Measurements from ENCODE around the gene GFRA1. TPM values are rescaled to one million over a fixed set of nuclear protein-coding genes. Genes with fewer than 3 reads are reported as not detected.

GFRA1 gene
- total RNA-seq, 3 donors from 2014 or later, result 0.03 to 0.11 (median 0.08) TPM

DNA sequence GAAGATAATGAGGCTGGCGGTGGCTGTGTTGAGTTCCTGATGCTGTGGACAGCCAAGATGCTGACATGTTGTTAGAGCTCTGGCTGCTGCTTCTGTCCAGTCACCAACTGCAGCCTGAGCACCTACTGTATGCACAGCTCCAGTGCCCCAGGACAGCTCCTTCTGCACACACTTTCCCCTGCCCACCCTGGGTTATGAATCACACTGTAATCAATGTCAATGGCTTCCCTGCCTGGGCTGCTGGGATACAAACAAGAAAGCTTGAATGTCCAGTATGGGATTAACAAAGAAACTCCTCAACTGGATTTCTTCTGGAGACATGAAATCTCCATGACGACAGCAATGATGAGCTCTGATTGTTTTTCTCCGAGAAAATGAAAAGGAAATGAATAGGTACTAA lies 172.0 kb downstream of the GFRA1 start:
- H3K4me3 Mint-ChIP-seq, result no peak overlapping the region
- H3K4me1 Mint-ChIP-seq (ENCODE audit: low read depth), result no peaks in the 10 kb centered on the region
- ATAC-seq (no peak), DNase-seq (no peak)
- no peaks in the 10 kb centered on the region for H3K27me3 Mint-ChIP-seq (ENCODE audit: low read depth)
- no peaks in the 10 kb centered on the region for H3K9me3 Mint-ChIP-seq
- no peaks in the 10 kb centered on the region for H3K36me3 Mint-ChIP-seq (ENCODE audit: insufficient read depth)

DNA sequence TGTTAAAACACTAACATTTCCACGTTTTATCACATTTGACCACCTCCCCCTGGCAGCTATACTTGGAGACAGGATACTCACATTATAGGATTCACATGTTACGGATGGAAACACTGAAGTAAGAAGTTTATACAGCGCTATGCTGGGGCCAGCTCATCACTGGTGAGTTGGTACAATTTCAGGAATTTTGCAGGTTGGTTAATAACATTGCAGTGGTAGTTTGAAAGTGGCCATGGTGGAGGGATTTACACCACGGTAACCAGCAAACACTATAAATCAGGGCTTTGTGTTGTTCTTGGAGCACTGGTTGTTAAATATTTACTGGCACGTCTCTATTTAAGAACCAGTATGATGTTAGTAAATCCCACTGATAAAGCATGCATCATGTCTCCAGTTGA lies 174.0 kb downstream of the GFRA1 start:
- Mint-ChIP-seq H3K36me3 (ENCODE audit: insufficient read depth) (no peaks in the 10 kb centered on the region), H3K9me3 (no peaks in the 10 kb centered on the region), H3K27me3 (ENCODE audit: low read depth) (no peaks in the 10 kb centered on the region), H3K4me1 (ENCODE audit: low read depth) (no peaks in the 10 kb centered on the region), H3K4me3 (no peak overlapping the region)
- no peak for DNase-seq
- ATAC-seq, result no peak

DNA sequence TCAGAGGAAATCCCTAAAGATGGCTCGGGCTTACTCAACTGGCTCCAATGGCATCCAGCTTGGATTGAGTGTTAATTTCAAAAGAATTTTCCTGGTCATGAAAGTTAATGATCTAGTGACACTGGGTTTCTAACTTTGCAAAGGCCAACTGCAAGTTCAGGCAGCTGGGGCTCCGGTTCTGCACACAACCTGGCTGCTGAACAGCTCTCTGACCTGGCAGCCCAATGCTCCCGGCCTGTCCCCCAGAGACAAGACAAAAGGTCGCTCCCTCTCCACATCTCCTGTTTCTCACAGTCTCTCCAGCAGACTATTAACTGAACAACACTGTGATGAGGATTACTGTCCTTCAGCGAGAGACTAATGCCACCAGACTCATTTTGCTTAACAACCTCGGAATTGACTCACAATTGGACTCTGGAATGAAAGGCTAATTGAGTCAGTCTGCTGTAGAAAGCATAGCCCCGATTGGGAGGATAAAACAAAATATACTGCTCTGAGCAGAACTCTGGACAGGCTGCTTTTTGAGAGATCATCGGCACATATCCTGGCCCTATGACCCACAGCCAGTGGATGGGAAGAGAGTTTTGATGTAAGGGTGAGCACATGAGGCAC lies 174.5 kb downstream of the GFRA1 start:
- no peaks in the 10 kb centered on the region for H3K27me3 Mint-ChIP-seq (ENCODE audit: low read depth)
- no peaks in the 10 kb centered on the region for H3K9me3 Mint-ChIP-seq

DNA sequence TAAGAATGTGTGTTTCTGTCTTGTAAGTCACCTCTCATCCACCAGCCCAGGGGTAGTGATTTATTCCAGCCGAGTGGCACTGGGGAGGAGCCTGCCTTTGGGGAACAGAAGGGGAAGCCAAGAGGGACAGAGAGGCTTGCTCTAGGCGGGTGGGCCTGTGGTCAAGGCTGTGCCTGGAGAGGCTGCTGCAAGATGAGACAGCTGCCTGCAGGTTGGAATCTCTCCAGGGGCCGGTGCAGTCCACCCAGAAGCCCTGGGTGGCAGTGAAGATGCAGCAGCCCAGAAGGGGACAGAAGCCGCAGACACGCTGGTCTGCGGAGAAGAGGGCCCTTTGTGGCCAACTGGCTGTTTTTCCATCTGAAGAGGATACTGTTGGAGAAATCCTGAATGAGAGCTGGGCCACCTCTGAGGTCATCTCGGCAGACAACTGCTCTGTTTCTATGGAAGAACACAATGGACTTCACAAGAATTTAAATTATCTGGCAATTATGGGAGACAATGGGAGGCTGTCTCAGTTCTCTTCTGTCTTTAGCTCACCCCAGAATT lies 175.7 kb downstream of the GFRA1 start:
- H3K27me3 Mint-ChIP-seq (ENCODE audit: low read depth), result no peaks in the 10 kb centered on the region
- H3K9me3 Mint-ChIP-seq, result no peaks in the 10 kb centered on the region
- no peak for ATAC-seq
- H3K36me3 Mint-ChIP-seq (ENCODE audit: insufficient read depth), result no peaks in the 10 kb centered on the region
- H3K4me3 Mint-ChIP-seq, result no peak overlapping the region
- no peak for DNase-seq
- no peaks in the 10 kb centered on the region for H3K4me1 Mint-ChIP-seq (ENCODE audit: low read depth)

More for the DNA sequence above, 174.5 kb downstream of the GFRA1 start:
- Mint-ChIP-seq H3K4me1 (ENCODE audit: low read depth) (no peaks in the 10 kb centered on the region), H3K36me3 (ENCODE audit: insufficient read depth) (no peaks in the 10 kb centered on the region), H3K4me3 (no peak overlapping the region)
- no peak for ATAC-seq
- DNase-seq, result no peak

DNA sequence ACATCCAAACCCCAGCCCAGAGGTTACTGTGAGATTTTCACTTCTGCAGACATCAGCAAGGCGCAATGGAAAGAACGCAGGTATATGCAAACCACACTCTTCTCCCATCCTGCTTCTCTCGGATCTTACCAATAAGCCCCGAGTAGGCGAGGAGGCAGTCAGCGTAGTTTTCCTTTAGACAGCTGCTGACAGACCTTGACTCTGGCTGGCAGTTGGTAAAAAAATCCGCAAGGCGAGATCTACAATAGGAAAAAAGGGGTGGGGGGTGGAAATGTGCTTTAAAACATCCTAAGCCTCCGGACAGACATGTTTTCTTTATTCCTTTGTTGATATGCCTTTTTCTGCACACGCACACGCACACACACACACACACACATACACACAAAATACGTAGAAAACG lies 176.5 kb downstream of the GFRA1 start:
- DNase-seq (no peak), ATAC-seq (no peak)
- H3K36me3 Mint-ChIP-seq (ENCODE audit: insufficient read depth), result no peaks in the 10 kb centered on the region
- H3K4me3 Mint-ChIP-seq, result no peak overlapping the region
- H3K9me3 Mint-ChIP-seq, result no peaks in the 10 kb centered on the region
- H3K4me1 Mint-ChIP-seq (ENCODE audit: low read depth), result no peaks in the 10 kb centered on the region
- no peaks in the 10 kb centered on the region for H3K27me3 Mint-ChIP-seq (ENCODE audit: low read depth)

DNA sequence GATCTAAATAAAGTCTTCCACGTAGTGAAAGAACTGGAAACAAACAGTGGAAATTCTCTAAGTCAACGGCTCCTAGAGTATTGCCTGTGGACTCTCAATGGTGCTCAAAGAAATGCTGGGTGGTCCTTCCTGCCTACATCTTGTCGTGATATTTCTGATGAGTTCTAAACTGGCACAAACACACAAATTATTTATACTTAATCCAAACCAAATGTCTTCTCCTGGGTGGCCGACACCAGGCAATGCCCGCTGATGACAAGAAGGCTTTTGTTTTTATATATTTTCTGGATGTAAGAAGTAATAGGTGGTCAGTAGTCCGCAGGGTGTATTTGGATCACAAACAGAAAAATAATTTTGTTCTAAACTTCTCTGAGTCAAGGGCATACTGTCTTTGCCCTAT lies 178.7 kb downstream of the GFRA1 start:
- DNase-seq (no peak), ATAC-seq (no peak)
- Mint-ChIP-seq H3K27me3 (ENCODE audit: low read depth) (no peaks in the 10 kb centered on the region), H3K9me3 (no peaks in the 10 kb centered on the region), H3K4me1 (ENCODE audit: low read depth) (no peaks in the 10 kb centered on the region), H3K36me3 (ENCODE audit: insufficient read depth) (no peaks in the 10 kb centered on the region), H3K4me3 (no peak overlapping the region)

DNA sequence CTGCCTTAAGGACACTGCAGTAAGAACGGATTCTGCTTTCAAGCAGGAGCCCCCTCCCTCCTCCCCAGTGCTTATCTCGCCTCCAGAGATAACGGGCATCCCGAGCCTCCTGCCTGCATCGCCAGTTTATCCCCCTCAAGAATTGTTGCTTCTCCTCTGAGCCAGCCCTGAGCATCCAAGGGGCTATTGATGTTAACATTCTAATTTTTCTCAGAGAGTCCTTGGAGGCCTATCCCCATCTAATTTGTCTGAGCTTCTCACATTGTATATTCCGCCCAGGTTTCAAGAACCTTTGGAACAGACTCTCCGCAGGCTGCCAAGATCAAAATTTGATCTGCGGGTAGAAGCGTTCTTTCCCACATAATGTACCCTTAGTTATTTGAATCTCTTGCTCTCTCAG lies 180.0 kb downstream of the GFRA1 start:
- no peaks in the 10 kb centered on the region for H3K27me3 Mint-ChIP-seq (ENCODE audit: low read depth)
- no peak for DNase-seq
- no peaks in the 10 kb centered on the region for H3K36me3 Mint-ChIP-seq (ENCODE audit: insufficient read depth)
- no peaks in the 10 kb centered on the region for H3K9me3 Mint-ChIP-seq
- H3K4me1 Mint-ChIP-seq (ENCODE audit: low read depth), result no peaks in the 10 kb centered on the region
- no peak for ATAC-seq
- H3K4me3 Mint-ChIP-seq, result no peak overlapping the region

DNA sequence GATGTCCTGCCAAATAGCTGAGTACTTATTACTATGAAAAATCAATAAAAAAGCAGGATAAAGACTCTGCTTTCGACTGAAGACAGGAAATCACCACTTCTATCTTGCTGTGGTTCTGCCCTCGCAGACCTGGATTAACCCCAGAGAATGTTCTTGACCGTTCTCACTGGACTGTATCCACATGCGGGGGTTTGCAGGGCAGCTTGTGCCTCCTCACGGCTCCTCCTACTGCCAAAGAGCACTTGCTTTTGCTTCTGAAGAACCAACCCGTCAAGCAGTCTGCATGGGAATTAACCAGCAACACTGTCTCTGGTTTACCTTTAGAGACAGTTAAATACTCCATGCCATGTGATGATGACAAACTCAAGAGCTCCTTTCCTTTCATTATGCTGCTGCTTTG lies 184.0 kb downstream of the GFRA1 start:
- H3K4me1 Mint-ChIP-seq (ENCODE audit: low read depth), result no peaks in the 10 kb centered on the region
- H3K27me3 Mint-ChIP-seq (ENCODE audit: low read depth), result no peaks in the 10 kb centered on the region
- no peaks in the 10 kb centered on the region for H3K36me3 Mint-ChIP-seq (ENCODE audit: insufficient read depth)
- no peak overlapping the region for H3K4me3 Mint-ChIP-seq
- ATAC-seq (no peak), DNase-seq (no peak)
- H3K9me3 Mint-ChIP-seq, result no peaks in the 10 kb centered on the region

DNA sequence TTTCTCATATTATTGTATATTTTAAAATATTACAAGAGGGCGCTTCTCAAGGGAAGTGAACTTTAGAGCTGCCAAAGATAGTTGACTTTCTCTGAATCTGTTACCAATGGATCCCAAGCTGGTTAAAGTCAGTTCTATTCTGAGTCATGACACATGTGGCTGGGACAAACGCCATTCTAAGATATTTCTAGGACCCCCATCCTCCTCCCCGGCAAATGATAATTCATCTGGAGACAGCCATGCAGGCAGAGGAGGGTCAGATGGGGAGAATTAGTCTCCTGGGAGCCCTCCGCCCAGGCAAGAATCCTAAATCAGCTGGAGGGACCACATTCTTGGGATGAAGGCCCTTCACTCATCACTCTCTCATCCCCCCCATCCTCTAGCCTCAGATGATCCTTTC lies 187.7 kb downstream of the GFRA1 start:
- Mint-ChIP-seq H3K4me1 (ENCODE audit: low read depth) (no peaks in the 10 kb centered on the region), H3K4me3 (no peak overlapping the region), H3K36me3 (ENCODE audit: insufficient read depth) (no peaks in the 10 kb centered on the region), H3K27me3 (ENCODE audit: low read depth) (no peaks in the 10 kb centered on the region), H3K9me3 (no peaks in the 10 kb centered on the region)
- DNase-seq (no peak), ATAC-seq (no peak)

DNA sequence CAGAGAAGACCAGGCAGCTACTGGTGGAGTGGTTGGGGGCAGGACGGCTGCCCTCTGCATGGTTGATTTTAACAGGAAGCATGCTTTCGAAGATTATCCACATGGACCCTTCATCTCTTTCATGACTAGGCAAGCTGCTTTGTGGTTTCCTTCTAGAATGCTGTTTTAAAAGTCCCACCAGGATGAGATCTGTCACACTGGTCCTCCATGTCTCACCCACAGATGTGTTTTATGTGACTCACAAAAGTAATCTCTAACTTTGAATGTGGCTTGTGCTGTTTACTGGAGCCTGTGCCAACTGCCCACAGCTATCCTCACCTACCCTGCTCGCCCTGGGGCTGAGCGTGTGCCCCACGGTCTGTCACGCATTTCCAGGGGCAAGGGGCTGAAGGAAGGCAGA lies 188.8 kb downstream of the GFRA1 start:
- H3K36me3 Mint-ChIP-seq (ENCODE audit: insufficient read depth), result no peaks in the 10 kb centered on the region
- H3K4me1 Mint-ChIP-seq (ENCODE audit: low read depth), result no peaks in the 10 kb centered on the region
- DNase-seq, result no peak
- no peak overlapping the region for H3K4me3 Mint-ChIP-seq
- no peak for ATAC-seq
- H3K9me3 Mint-ChIP-seq, result no peaks in the 10 kb centered on the region
- no peaks in the 10 kb centered on the region for H3K27me3 Mint-ChIP-seq (ENCODE audit: low read depth)

DNA sequence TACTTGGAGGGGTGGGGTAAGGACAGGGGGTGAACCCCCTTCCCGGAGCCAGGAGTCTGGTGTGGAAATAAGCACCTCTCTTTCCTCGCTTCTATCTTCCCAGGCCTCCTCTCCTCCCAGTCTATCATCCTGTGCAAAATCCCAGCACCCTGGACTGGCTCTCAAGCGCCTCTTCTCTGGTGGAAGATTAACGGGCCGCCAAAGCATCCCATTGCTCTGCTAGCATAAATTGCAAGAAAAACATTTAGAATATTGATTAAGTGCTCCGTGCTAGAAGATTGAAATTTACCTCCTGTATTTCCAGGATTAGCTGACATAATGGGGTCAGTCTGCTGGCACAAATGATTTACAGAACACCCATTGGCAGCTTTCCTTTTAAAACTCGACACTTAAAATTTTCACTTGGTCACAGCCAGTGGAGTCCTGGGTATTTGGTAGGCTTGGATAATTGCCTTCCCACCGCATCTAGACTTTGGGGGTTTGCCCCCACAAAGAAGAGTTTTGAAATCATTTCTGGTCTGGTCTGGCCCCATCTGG lies 189.7 kb downstream of the GFRA1 start:
- no peaks in the 10 kb centered on the region for H3K36me3 Mint-ChIP-seq (ENCODE audit: insufficient read depth)
- no peaks in the 10 kb centered on the region for H3K27me3 Mint-ChIP-seq (ENCODE audit: low read depth)
- H3K4me1 Mint-ChIP-seq (ENCODE audit: low read depth), result no peaks in the 10 kb centered on the region
- DNase-seq, result no peak
- H3K4me3 Mint-ChIP-seq, result no peak overlapping the region
- ATAC-seq, result no peak
- no peaks in the 10 kb centered on the region for H3K9me3 Mint-ChIP-seq

DNA sequence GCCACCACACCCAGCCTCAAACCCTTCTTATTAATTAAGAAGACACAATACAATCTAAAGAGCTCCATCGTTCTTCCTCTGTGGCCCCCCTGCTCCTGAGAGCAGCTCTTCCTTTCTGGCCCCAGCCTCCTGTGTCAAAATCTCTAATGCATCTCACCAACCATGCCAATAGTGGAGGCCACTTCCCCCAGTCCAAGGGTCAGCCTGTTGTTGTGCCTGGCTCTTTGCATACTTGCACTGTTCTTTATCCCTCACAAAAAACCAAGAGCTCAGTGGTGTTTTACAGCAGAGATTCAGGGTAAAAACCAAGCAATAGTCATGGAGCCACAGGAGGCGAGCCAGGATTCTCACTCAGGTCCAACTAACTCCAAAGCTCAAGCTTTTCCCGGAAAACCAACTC lies 190.2 kb downstream of the GFRA1 start:
- no peak overlapping the region for H3K4me3 Mint-ChIP-seq
- H3K36me3 Mint-ChIP-seq (ENCODE audit: insufficient read depth), result no peaks in the 10 kb centered on the region
- DNase-seq, result no peak
- no peaks in the 10 kb centered on the region for H3K27me3 Mint-ChIP-seq (ENCODE audit: low read depth)
- no peak for ATAC-seq
- H3K9me3 Mint-ChIP-seq, result no peaks in the 10 kb centered on the region
- no peaks in the 10 kb centered on the region for H3K4me1 Mint-ChIP-seq (ENCODE audit: low read depth)

DNA sequence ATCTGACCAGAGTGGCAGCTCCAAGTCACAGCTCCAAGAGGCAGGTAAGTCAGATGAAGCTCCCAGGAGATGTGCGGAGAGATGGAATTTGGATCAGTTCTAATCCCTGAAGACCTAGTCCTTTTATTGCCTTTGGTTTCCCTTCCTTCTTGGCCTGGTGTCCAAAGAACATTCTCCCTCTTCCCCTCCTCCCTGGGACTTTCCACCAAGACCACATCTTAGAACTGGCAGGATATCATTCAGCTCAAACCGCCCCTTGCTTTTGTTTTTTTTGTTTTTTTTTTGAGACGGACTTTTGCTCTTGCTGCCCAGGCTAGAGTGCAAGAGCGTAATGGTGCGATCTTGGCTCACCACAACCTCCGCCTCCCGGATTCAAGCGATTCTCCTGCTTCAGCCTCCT lies 190.8 kb downstream of the GFRA1 start:
- no peaks in the 10 kb centered on the region for H3K4me1 Mint-ChIP-seq (ENCODE audit: low read depth)
- no peak overlapping the region for H3K4me3 Mint-ChIP-seq
- ATAC-seq (no peak), DNase-seq (no peak)
- no peaks in the 10 kb centered on the region for H3K27me3 Mint-ChIP-seq (ENCODE audit: low read depth)
- H3K36me3 Mint-ChIP-seq (ENCODE audit: insufficient read depth), result no peaks in the 10 kb centered on the region
- no peaks in the 10 kb centered on the region for H3K9me3 Mint-ChIP-seq

DNA sequence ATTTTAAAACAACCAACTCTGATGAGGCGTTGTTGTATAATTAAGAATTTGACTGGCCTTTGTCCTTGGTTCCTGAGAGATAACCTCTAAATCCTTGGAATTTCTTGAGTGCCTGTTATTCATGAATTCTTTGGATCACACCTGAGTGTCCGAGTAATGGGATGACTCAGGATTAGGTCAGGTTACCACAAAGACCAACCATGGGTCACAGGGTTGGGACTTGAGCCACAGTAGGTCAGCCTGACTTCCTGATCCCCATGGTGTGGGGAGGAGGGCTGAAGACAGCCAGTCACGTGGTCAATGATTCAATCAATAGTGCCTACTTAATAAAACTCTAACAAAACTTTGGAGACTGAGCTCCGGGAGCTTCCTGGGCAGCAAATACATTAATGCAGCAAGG lies 192.5 kb downstream of the GFRA1 start:
- Mint-ChIP-seq H3K4me1 (ENCODE audit: low read depth) (no peaks in the 10 kb centered on the region), H3K36me3 (ENCODE audit: insufficient read depth) (no peaks in the 10 kb centered on the region), H3K4me3 (no peak overlapping the region), H3K9me3 (no peaks in the 10 kb centered on the region), H3K27me3 (ENCODE audit: low read depth) (no peaks in the 10 kb centered on the region)
- DNase-seq (no peak), ATAC-seq (no peak)

DNA sequence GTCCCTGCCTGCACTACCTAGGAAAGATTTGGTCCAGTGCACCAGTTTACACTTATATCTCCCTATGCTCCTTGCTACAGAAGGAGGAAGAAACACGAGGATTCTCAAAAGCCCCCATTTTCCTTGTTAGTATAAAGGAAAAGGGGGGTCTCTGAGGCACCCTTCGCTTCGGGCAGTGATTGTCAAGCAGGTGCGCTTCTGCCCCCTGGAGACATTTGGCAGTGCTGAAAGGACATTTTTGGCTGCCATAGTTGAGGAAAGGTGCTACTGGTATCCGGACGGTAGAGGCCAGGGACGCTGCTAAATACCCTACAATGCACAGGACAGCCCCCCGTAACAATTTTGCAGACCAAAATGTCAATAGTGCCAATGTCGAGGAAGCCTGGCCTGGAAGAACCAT lies 193.7 kb downstream of the GFRA1 start:
- ATAC-seq, result no peak
- DNase-seq, result no peak
- H3K9me3 Mint-ChIP-seq, result no peaks in the 10 kb centered on the region
- H3K36me3 Mint-ChIP-seq (ENCODE audit: insufficient read depth), result no peaks in the 10 kb centered on the region
- H3K27me3 Mint-ChIP-seq (ENCODE audit: low read depth), result no peaks in the 10 kb centered on the region
- no peak overlapping the region for H3K4me3 Mint-ChIP-seq
- no peaks in the 10 kb centered on the region for H3K4me1 Mint-ChIP-seq (ENCODE audit: low read depth)

All from activated T-cell treated with anti-CD3 and anti-CD28 coated beads, Interleukin-2, amount 50 U/mL, for 4 hours (primary cell).